Upper lobe of right lung (tissue), 1 donor: ENCODE measurements around the gene SLC35F3. TPM values are rescaled to one million over a fixed set of nuclear protein-coding genes. Genes with fewer than 3 reads are reported as not detected.
"Not testable (repeated sequence)": the region's sequence is repeated elsewhere in the genome, so short reads cannot be mapped to it uniquely, and the experiment has no call there.

Experiments
- ATAC-seq: fragments of 200-7000 bp; cut with Tn5 transposase; one replicate; pipeline ENCODE4 v1.9.1; 2020; ENCODE audit warnings: mild to moderate bottlenecking, moderate library complexity
- DNase-seq: peaks from one replicate; pipeline ENCODE4 v3.0.0-alpha.2; 2020
- H3K27ac ChIP-seq: fragments of 200-600 bp; one replicate; pipeline ENCODE4 v1.8.0; 2022
- H3K27me3 ChIP-seq: fragments of 200-600 bp; one replicate; pipeline ENCODE4 v1.8.0; 2022; ENCODE audit warnings: mild to moderate bottlenecking
- H3K36me3 ChIP-seq: fragments of 200-600 bp; one replicate; pipeline ENCODE4 v1.8.0; 2022
- H3K4me1 ChIP-seq: fragments of 200-600 bp; one replicate; pipeline ENCODE4 v1.8.0; 2022
- H3K4me3 ChIP-seq: fragments of 200-600 bp; one replicate; pipeline ENCODE4 v1.8.0; 2022; ENCODE audit warnings: mild to moderate bottlenecking
- H3K9me3 ChIP-seq: fragments of 200-600 bp; one replicate; pipeline ENCODE4 v1.8.0; 2022
- intact Hi-C: fragments of 100-400 bp; cut with DNase I; formaldehyde crosslinking; loops from one replicate; pipeline ENCODE4 v1.11.0; 2022
- total RNA-seq: library from RNA; stranded (reverse); fragmentation: NEBNext Ultra II Directional; extraction: Animal tissue kit (Norgen Biotek cat#: 25700); gene quantifications from one replicate; pipeline ENCODE4 v1.2.1, GENCODE V29; 2021
- TF ChIP-seq, protein P1 (sequence below): fragments of 200-600 bp; IDR thresholded peaks from one replicate; pipeline ENCODE4 v1.8.0; 2022; ENCODE audit warnings: antibody characterized with exemption
- donor health status: DM: no; HTN: yes; CAD: no; lungs with severe emphysema.

The SLC35F3 gene
- total RNA-seq, 1 donor from 2014 or later = 0.29 TPM

DNA sequence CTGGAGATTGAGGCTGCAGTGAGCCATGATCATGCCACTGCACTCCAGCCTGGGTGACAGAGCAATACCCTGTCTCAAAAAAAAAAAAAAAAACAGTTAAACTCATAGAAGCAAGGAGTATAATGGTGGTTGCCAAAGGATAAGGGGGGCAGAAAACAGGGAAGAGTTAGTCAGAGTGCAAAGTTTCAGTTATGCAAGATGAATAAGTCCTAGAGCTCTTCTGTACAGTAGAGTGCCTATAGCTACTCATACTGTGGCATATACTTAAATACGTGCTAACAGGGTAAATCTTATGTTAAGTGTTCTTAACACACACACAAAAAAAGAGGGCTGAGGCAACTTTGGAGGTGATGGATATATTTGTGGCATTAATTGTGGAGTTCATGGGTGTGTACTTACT lies 393.2 kb downstream of the SLC35F3 start:
- TF ChIP-seq, protein P1, sequence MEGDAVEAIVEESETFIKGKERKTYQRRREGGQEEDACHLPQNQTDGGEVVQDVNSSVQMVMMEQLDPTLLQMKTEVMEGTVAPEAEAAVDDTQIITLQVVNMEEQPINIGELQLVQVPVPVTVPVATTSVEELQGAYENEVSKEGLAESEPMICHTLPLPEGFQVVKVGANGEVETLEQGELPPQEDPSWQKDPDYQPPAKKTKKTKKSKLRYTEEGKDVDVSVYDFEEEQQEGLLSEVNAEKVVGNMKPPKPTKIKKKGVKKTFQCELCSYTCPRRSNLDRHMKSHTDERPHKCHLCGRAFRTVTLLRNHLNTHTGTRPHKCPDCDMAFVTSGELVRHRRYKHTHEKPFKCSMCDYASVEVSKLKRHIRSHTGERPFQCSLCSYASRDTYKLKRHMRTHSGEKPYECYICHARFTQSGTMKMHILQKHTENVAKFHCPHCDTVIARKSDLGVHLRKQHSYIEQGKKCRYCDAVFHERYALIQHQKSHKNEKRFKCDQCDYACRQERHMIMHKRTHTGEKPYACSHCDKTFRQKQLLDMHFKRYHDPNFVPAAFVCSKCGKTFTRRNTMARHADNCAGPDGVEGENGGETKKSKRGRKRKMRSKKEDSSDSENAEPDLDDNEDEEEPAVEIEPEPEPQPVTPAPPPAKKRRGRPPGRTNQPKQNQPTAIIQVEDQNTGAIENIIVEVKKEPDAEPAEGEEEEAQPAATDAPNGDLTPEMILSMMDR = no peak
- DNase-seq (no peak), ATAC-seq (no peak)
- H3K36me3 ChIP-seq = no peaks in the 10 kb centered on the region
- H3K4me3 ChIP-seq = no peak overlapping the region
- H3K27me3 ChIP-seq = no peaks in the 10 kb centered on the region
- H3K27ac ChIP-seq = no peak overlapping the region
- no peaks in the 10 kb centered on the region for H3K9me3 ChIP-seq
- intact Hi-C loops = no loop called here
- no peaks in the 10 kb centered on the region for H3K4me1 ChIP-seq

DNA sequence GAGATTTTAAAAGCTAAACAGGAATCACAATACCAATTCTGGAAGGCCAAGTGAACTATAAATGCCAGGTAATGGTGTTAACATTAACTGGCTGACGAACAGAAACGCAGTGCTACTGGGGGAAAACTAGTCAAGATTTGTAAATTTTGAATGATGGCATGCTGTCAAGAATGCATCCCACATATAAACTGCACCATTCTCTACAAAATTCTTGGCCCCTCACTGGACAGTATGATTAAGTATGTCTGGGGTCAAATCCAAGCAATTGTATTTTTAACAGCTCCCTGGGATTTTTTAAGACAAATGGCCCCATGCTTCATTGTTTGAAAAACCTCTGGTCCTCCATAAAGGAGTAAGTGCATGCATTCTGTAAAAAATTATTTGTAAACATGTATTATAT lies 395.6 kb downstream of the SLC35F3 start:
- H3K27ac ChIP-seq = no peak overlapping the region
- TF ChIP-seq, protein P1 = no peak
- no peak for ATAC-seq
- no peaks in the 10 kb centered on the region for H3K27me3 ChIP-seq
- no peaks in the 10 kb centered on the region for H3K4me1 ChIP-seq
- intact Hi-C loops = no loop called here
- H3K36me3 ChIP-seq = no peaks in the 10 kb centered on the region
- no peaks in the 10 kb centered on the region for H3K9me3 ChIP-seq
- DNase-seq = no peak
- H3K4me3 ChIP-seq = no peak overlapping the region

DNA sequence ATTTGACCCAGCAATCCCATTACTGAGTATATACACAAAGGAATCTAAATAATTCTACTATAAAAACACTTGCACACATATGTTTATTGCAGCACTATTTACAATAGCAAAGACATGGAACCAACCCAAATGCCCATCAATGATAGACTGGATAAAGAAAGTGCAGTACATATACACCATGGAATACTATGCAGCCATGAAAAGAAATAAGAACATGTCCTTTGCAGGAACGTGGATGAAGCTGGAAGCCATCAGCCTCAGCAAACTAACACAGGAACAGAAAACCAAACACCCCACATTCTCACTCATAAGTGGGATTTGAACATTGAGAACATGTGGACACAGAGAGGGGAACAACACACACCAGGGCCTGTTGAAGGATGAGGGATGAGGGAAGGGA lies 397.2 kb downstream of the SLC35F3 start:
- DNase-seq, intact Hi-C loops, H3K4me3 ChIP-seq, H3K36me3 ChIP-seq, H3K27ac ChIP-seq, H3K4me1 ChIP-seq, H3K9me3 ChIP-seq, ATAC-seq, H3K27me3 ChIP-seq: not testable (repeated sequence)

DNA sequence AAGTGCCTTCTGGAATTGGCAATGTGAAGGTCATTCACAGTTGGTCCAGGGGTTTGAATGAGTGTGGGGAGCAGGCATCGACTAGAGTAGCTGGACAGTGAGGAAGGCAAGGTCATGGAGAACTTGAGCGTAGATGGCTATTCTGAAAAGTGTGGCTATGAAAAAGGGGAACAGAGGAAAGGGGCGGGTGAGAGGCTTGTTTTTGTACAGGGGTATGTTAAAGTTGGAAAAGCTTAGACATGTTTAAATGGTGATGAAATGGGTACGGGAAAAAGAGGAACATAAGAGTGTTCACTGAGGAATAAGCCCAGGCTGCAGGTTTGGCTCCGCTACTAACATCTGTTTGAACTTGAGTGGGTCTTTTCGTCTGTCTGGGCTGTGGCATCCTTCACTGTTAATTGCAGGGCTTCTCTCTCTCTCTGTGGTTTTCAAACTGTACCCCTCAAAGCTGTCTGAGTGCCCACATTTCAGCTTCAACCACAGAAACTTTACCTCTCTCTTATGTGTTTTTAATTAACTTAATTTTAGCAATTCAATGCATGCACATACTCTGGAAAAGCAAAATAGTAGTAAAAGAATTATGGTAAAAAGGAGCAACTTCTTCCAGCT lies 398.0 kb downstream of the SLC35F3 start:
- peak; percentile 56 for ATAC-seq

DNA sequence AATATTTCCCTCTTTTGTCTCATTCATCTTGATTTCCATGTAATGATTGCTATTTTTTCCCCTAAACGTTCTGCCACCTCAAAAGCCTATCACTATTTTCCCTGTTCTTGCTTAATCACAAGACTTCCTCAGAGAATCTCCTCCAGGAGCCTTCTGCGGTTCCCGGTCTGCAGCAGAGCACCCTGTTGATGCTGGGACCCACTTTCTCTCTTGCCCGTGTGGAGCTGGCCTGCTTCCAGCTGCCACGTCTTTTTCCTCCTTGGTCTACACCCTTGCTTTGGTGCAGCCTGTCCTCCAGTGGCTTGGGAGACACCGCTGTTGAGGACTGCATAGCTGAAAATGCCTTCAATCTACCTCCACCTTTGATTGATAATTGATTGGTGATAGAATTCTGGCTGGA lies 398.8 kb downstream of the SLC35F3 start:
- Histone ChIP-seq H3K27me3 (no peaks in the 10 kb centered on the region), H3K9me3 (no peaks in the 10 kb centered on the region), H3K4me1 (no peaks in the 10 kb centered on the region), H3K27ac (no peak overlapping the region), H3K36me3 (no peaks in the 10 kb centered on the region), H3K4me3 (no peak overlapping the region)
- DNase-seq = no peak
- intact Hi-C loops = no loop called here
- no peak for ATAC-seq
- TF ChIP-seq, protein P1 = no peak

More for the DNA sequence above, 398.0 kb downstream of the SLC35F3 start:
- no peaks in the 10 kb centered on the region for H3K27me3 ChIP-seq
- no peak for DNase-seq
- H3K4me3 ChIP-seq = no peak overlapping the region
- intact Hi-C loops = no loop called here
- H3K36me3 ChIP-seq = no peaks in the 10 kb centered on the region
- H3K9me3 ChIP-seq = no peaks in the 10 kb centered on the region
- no peak overlapping the region for H3K27ac ChIP-seq
- TF ChIP-seq, protein P1 = no peak
- H3K4me1 ChIP-seq = no peaks in the 10 kb centered on the region

DNA sequence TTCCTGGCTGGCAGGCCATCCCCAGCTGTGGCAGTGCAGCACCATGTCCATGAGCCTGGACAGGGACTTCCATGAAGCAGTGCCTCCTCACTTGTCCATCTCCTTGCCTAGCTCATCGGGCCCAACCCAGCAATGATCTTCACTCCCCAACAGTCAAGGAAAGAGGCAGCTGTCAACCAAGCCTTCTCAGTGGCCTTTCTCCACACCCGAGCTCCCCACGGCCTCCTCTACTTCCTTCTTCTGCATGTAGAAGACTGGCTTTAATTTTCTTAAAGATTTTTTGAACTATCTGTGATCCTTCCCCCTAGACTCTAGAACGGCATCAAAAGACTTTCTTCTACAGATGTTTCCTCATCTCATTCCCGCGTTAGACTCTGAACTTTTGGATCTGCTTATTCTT lies 403.2 kb downstream of the SLC35F3 start:
- Histone ChIP-seq H3K9me3 (no peaks in the 10 kb centered on the region), H3K36me3 (no peaks in the 10 kb centered on the region), H3K27ac (no peak overlapping the region), H3K4me3 (no peak overlapping the region), H3K4me1 (peaks cover 4% of the 10 kb centered on the region), H3K27me3 (no peaks in the 10 kb centered on the region)
- ATAC-seq = no peak
- TF ChIP-seq, protein P1 = no peak
- no peak for DNase-seq
- intact Hi-C loops = no loop called here
